CD14-positive monocyte (primary cell): Measurements from ENCODE around the gene DTNA. TPM values are rescaled to one million over a fixed set of nuclear protein-coding genes. Genes with fewer than 3 reads are reported as not detected.

Experiments used
- DNase-seq, 3 donors: peaks; one replicate each; pipeline ENCODE4 v3.0.0-alpha.2; 2011 to 2022
- H2AFZ ChIP-seq: 2 replicates; pipeline ENCODE4 v1.6.0; 2012; ENCODE audit warnings: mild to moderate bottlenecking, low read depth, low read length, inconsistent platforms; ENCODE audit not compliant: insufficient read depth, poor library complexity, severe bottlenecking
- H3K27ac ChIP-seq, 2 donors: 1 replicate in 1 of 2; 2 replicates in 1 of 2; pipeline ENCODE4 v1.5.1; 2012 to 2013; ENCODE audit warnings: low read length in 2 of 2, control low read depth in 1 of 2, inconsistent platforms in 1 of 2, low read depth in 1 of 2, mild to moderate bottlenecking in 1 of 2
- H3K27me3 ChIP-seq, 2 donors: one replicate each; pipeline versions ENCODE4 v1.6.0 to v1.6.1; 2011 to 2013; ENCODE audit warnings: low read length in 2 of 2; ENCODE audit not compliant: control insufficient read depth in 2 of 2, insufficient read depth in 2 of 2
- H3K36me3 ChIP-seq, 2 donors: replicated peaks in 1 of 2; 1 replicate in 1 of 2; 2 replicates in 1 of 2; pipeline versions ENCODE4 v1.5.1 to v1.6.1; 2012 to 2013; ENCODE audit warnings: low read length in 2 of 2, control low read depth in 1 of 2, inconsistent platforms in 1 of 2, mild to moderate bottlenecking in 1 of 2; ENCODE audit not compliant: insufficient read depth in 2 of 2, control insufficient read depth in 1 of 2
- H3K4me1 ChIP-seq, 2 donors: 1 replicate in 1 of 2; 2 replicates in 1 of 2; pipeline versions ENCODE4 v1.5.1 to v1.6.1; 2012 to 2013; ENCODE audit warnings: low read length in 2 of 2, control low read depth in 1 of 2, inconsistent platforms in 1 of 2, mild to moderate bottlenecking in 1 of 2, moderate library complexity in 1 of 2; ENCODE audit not compliant: insufficient read depth in 2 of 2, control insufficient read depth in 1 of 2
- H3K4me2 ChIP-seq: replicated peaks from 2 replicates; pipeline ENCODE3; 2012; ENCODE audit warnings: low read length, moderate library complexity, mild to moderate bottlenecking; ENCODE audit not compliant: poor library complexity, severe bottlenecking; ENCODE audit errors: extremely low read depth
- H3K4me3 ChIP-seq, 3 experiments: fragments of 200-600 bp in 1 of 3; sonication (generic) in 1 of 3; replicated peaks in 1 of 3; 1 replicate in 2 of 3; 2 replicates in 1 of 3; pipeline ENCODE4 v1.5.1; 2011 to 2013; ENCODE audit warnings: low read length in 3 of 3, mild to moderate bottlenecking in 3 of 3, control low read depth in 2 of 3, low read depth in 2 of 3, inconsistent platforms in 1 of 3, moderate library complexity in 1 of 3
- H3K79me2 ChIP-seq: 2 replicates; pipeline ENCODE4 v1.6.0; 2012; ENCODE audit warnings: mild to moderate bottlenecking, control low read depth, inconsistent platforms, low read length, moderate library complexity; ENCODE audit not compliant: insufficient read depth
- H3K9ac ChIP-seq: 2 replicates; pipeline ENCODE4 v1.6.0; 2017; ENCODE audit warnings: low read length, mild to moderate bottlenecking; ENCODE audit not compliant: insufficient read depth, poor library complexity, severe bottlenecking
- H3K9me3 ChIP-seq, 2 donors: replicated peaks in 1 of 2; 1 replicate in 1 of 2; 2 replicates in 1 of 2; pipeline versions ENCODE4 v1.5.1 to v1.6.1; 2012 to 2013; ENCODE audit warnings: low read length in 2 of 2, control low read depth in 1 of 2; ENCODE audit not compliant: control insufficient read depth in 1 of 2, insufficient read depth in 1 of 2
- H4K20me1 ChIP-seq: 2 replicates; pipeline ENCODE4 v1.6.0; 2012; ENCODE audit warnings: mild to moderate bottlenecking, low read length, control low read depth, moderate library complexity; ENCODE audit not compliant: insufficient read depth
- H3K27ac Mint-ChIP-seq, 7 donors: one replicate each; pipeline ENCODE4 v1.8.0; 2020; ENCODE audit warnings: mild to moderate bottlenecking in 7 of 7, mixed read lengths in 7 of 7, moderate library complexity in 6 of 7, inconsistent platforms in 2 of 7
- H3K27me3 Mint-ChIP-seq, 3 donors: one replicate each; pipeline ENCODE4 v1.8.0; 2021 to 2022; ENCODE audit warnings: low read depth in 3 of 3, mild to moderate bottlenecking in 3 of 3, mixed read lengths in 3 of 3, moderate library complexity in 3 of 3, inconsistent platforms in 1 of 3
- H3K36me3 Mint-ChIP-seq, 2 donors: one replicate each; pipeline ENCODE4 v1.8.0; 2020; ENCODE audit warnings: mixed read lengths in 2 of 2, inconsistent platforms in 1 of 2, mild to moderate bottlenecking in 1 of 2
- H3K4me1 Mint-ChIP-seq: one replicate; pipeline ENCODE4 v1.8.0; 2020; ENCODE audit warnings: mild to moderate bottlenecking, mixed read lengths
- H3K4me3 Mint-ChIP-seq, 2 donors: one replicate each; pipeline ENCODE4 v1.8.0; 2020; ENCODE audit warnings: mild to moderate bottlenecking in 2 of 2, mixed read lengths in 2 of 2, moderate library complexity in 1 of 2
- H3K9me3 Mint-ChIP-seq, 7 donors: one replicate each; pipeline ENCODE4 v1.8.0; 2020 to 2022; ENCODE audit warnings: mixed read lengths in 7 of 7, mild to moderate bottlenecking in 6 of 7, moderate library complexity in 6 of 7, inconsistent platforms in 2 of 7
- WGBS: methylation state at CpG from one replicate; pipeline ENCODE4 v1.1.5; 2013; ENCODE audit warnings: missing lambda C conversion rate; ENCODE audit not compliant: insufficient coverage; 5-methylcytosine and 5-hydroxymethylcytosine counted together
- intact Hi-C, 2 donors: fragments of 100-400 bp; cut with micrococcal nuclease; formaldehyde crosslinking; loops; one replicate each; pipeline versions ENCODE4 v1.15.0 to v1.15.1; 2023
- polyA plus RNA-seq, 3 donors: library from polyadenylated mRNA; depleted of rRNA in 1 of 3; unstranded in 2 of 3; stranded (reverse) in 1 of 3; fragments of 300-500 nt in 2 of 3; fragments of >200 nt in 1 of 3; fragmentation: Illumina TruSeq in 2 of 3; gene quantifications; 1 replicate in 2 of 3; 2 replicates in 1 of 3; pipeline ENCODE4 v1.2.3, GENCODE V29; 2012 to 2021
- TF ChIP-seq, protein P1 (sequence below): fragments of 200-600 bp; IDR thresholded peaks from one replicate; pipeline ENCODE4 v1.8.0; 2022; ENCODE audit warnings: antibody characterized with exemption, mild to moderate bottlenecking

Gene DTNA
- polyA plus RNA-seq, 3 donors, result 0.53 to 2.3 (median 0.76) TPM

DNA sequence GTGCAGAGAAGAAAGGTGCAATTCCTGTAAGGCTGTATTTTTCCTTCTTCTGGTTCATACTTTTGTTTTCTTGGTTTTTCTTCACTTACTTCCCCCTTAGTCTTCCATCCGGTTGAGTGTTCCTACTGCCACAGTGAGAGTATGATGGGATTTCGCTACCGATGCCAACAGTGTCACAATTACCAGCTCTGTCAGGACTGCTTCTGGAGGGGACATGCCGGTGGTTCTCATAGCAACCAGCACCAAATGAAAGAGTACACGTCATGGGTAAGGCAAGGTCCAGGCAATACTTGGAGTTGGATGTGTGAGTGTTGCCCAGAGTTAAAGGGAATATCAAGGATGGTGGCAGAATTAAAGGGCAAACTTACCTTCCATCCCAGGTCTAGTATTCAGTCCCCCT, 108.0 kb downstream of the DTNA start:
- TF ChIP-seq, protein P1, sequence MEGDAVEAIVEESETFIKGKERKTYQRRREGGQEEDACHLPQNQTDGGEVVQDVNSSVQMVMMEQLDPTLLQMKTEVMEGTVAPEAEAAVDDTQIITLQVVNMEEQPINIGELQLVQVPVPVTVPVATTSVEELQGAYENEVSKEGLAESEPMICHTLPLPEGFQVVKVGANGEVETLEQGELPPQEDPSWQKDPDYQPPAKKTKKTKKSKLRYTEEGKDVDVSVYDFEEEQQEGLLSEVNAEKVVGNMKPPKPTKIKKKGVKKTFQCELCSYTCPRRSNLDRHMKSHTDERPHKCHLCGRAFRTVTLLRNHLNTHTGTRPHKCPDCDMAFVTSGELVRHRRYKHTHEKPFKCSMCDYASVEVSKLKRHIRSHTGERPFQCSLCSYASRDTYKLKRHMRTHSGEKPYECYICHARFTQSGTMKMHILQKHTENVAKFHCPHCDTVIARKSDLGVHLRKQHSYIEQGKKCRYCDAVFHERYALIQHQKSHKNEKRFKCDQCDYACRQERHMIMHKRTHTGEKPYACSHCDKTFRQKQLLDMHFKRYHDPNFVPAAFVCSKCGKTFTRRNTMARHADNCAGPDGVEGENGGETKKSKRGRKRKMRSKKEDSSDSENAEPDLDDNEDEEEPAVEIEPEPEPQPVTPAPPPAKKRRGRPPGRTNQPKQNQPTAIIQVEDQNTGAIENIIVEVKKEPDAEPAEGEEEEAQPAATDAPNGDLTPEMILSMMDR, result no peak
- no peak overlapping the region for H3K4me3 Mint-ChIP-seq

DNA sequence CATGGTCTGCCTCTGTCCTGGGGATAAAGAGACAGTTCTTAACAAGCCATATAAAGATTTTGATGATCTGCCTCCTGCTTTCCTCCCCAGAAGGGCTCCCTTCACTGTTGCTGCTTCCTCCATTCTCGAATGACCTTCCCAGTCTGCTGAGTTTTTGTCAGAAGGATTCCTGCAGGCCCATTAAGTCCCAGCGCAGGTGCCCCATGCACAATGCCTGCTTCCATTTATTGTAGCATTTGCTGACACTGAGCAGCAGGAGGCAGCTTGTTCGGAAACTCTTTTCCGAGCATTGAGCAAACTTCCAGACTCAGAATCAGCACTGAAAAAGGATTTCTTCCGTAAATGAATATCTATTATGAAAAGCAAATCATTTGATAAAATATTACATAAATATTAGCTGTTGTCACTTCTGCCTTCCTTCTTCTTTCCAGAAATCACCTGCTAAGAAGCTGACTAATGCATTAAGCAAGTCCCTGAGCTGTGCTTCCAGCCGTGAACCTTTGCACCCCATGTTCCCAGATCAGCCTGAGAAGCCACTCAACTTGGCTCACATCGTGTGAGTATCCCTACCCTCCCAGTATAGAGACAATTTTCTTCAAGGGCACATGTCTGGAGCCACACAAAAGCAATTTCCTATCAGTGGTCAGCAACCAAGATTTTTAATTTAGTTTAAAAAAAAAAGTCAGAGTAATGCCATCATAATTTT, 110.4 kb downstream of the DTNA start:
- DNase-seq, result no peak
- H3K27me3 Mint-ChIP-seq, result peaks cover 0 to 4% (median 0%) of the 10 kb centered on the region in 3 donors
- no peak overlapping the region for H3K27ac Mint-ChIP-seq
- Histone ChIP-seq H3K4me2 (no peak overlapping the region), H3K4me3 (no peak overlapping the region), H3K27me3 (no peaks in the 10 kb centered on the region), H3K36me3 (no peaks in the 10 kb centered on the region), H3K9ac (no peak overlapping the region), H3K27ac (no peak overlapping the region), H3K9me3 (no peaks in the 10 kb centered on the region), H3K79me2 (no peaks in the 10 kb centered on the region), H4K20me1 (no peaks in the 10 kb centered on the region), H2AFZ (no peak overlapping the region), H3K4me1 (no peaks in the 10 kb centered on the region)
- intact Hi-C loops, result no loop called here
- 84% methylated on average over 3 of the region's 7 CpGs for WGBS
- TF ChIP-seq, protein P1, result no peak
- H3K4me3 Mint-ChIP-seq, result no peak overlapping the region
- no peaks in the 10 kb centered on the region for H3K9me3 Mint-ChIP-seq
- peaks cover 0 to 2% of the 10 kb centered on the region in 2 donors for H3K36me3 Mint-ChIP-seq
- no peaks in the 10 kb centered on the region for H3K4me1 Mint-ChIP-seq

More for the DNA sequence above, 108.0 kb downstream of the DTNA start:
- Histone ChIP-seq H3K4me2 (no peak overlapping the region), H3K9ac (no peak overlapping the region), H3K36me3 (no peaks in the 10 kb centered on the region), H3K27me3 (no peaks in the 10 kb centered on the region), H4K20me1 (no peaks in the 10 kb centered on the region), H3K79me2 (no peaks in the 10 kb centered on the region), H2AFZ (no peak overlapping the region), H3K27ac (no peak overlapping the region), H3K9me3 (no peaks in the 10 kb centered on the region), H3K4me1 (no peaks in the 10 kb centered on the region), H3K4me3 (no peak overlapping the region)
- WGBS, result 89% methylated on average over 3 of the region's 5 CpGs
- H3K9me3 Mint-ChIP-seq, result no peaks in the 10 kb centered on the region
- intact Hi-C loops, result no loop called here
- peaks cover 0 to 2% (median 0%) of the 10 kb centered on the region in 3 donors for H3K27me3 Mint-ChIP-seq
- peaks cover 0 to 2% of the 10 kb centered on the region in 2 donors for H3K36me3 Mint-ChIP-seq
- H3K27ac Mint-ChIP-seq, result no peak overlapping the region
- no peaks in the 10 kb centered on the region for H3K4me1 Mint-ChIP-seq
- DNase-seq, result no peak
